ENCODE data around the gene SCLY.

Gene SCLY

GRCh38 chr2:238127165-238128060, 66.6 kb downstream of the SCLY start:
- no peak for DNase-seq (ENCODE audit: low read depth)

GRCh38 chr2:238128061-238128440, 67.2 kb downstream of the SCLY start:
- DNase-seq (ENCODE audit: low read depth): no peak

- DNase-seq (ENCODE audit: low read depth): no peak
Observed at GRCh38 chr2:238128534-238129001, 67.8 kb downstream of the SCLY start.

- no peak for DNase-seq (ENCODE audit: low read depth)
Observed at GRCh38 chr2:238129166-238130010, 68.6 kb downstream of the SCLY start.

- DNase-seq (ENCODE audit: low read depth): no peak
Observed at GRCh38 chr2:238130111-238130695, 69.4 kb downstream of the SCLY start.

- no peak for DNase-seq (ENCODE audit: low read depth)
Observed at GRCh38 chr2:238130696-238131628, 70.2 kb downstream of the SCLY start.

GRCh38 chr2:238131761-238132462, 71.1 kb downstream of the SCLY start:
- no peak for DNase-seq (ENCODE audit: low read depth)

- DNase-seq (ENCODE audit: low read depth): no peak
Observed at GRCh38 chr2:238132463-238133450, 72.0 kb downstream of the SCLY start.

GRCh38 chr2:238133499-238134392, 72.9 kb downstream of the SCLY start:
- no peak for DNase-seq (ENCODE audit: low read depth)

GRCh38 chr2:238134393-238134785, 73.6 kb downstream of the SCLY start:
- no peak for DNase-seq (ENCODE audit: low read depth)

GRCh38 chr2:238135601-238136150, 74.9 kb downstream of the SCLY start:
- no peak for DNase-seq (ENCODE audit: low read depth)

GRCh38 chr2:238136820-238137537, 76.2 kb downstream of the SCLY start:
- no peak for DNase-seq (ENCODE audit: low read depth)

GRCh38 chr2:238137885-238138284, 77.1 kb downstream of the SCLY start:
- no peak for DNase-seq (ENCODE audit: low read depth)

- DNase-seq (ENCODE audit: low read depth): no peak
Observed at GRCh38 chr2:238138331-238139195, 77.8 kb downstream of the SCLY start, which contains the start of gene KLHL30. KLHL30 (plus strand) TSS chr2:238138668; CDS start chr2:238140755, 2,087 bp downstream.

- DNase-seq (ENCODE audit: low read depth): no peak
Observed at GRCh38 chr2:238139196-238140039, 78.6 kb downstream of the SCLY start.
